Muscle layer of colon (tissue), 2 donors: ENCODE measurements around the gene ITGAL.

Experiments
- H3K27ac ChIP-seq: one replicate; pipeline ENCODE4 v1.7.0; 2013; ENCODE audit warnings: low read depth, mild to moderate bottlenecking, low read length, moderate library complexity
- H3K27me3 ChIP-seq, 2 donors: one replicate each; pipeline ENCODE4 v1.7.0; 2013; ENCODE audit warnings: low read length in 2 of 2, mild to moderate bottlenecking in 2 of 2; ENCODE audit not compliant: insufficient read depth in 2 of 2, control insufficient read depth in 1 of 2
- H3K36me3 ChIP-seq: one replicate; pipeline ENCODE4 v1.7.0; 2013; ENCODE audit warnings: mild to moderate bottlenecking, low read length; ENCODE audit not compliant: insufficient read depth
- H3K4me1 ChIP-seq: one replicate; pipeline ENCODE4 v1.7.0; 2013; ENCODE audit warnings: mild to moderate bottlenecking, low read length; ENCODE audit not compliant: insufficient read depth
- H3K4me3 ChIP-seq, 2 donors: one replicate each; pipeline ENCODE4 v1.7.0; 2013; ENCODE audit warnings: low read length in 2 of 2, low read depth in 1 of 2, mild to moderate bottlenecking in 1 of 2, moderate library complexity in 1 of 2
- H3K9ac ChIP-seq: one replicate; pipeline ENCODE4 v1.7.0; 2013; ENCODE audit warnings: low read length
- H3K9me3 ChIP-seq: one replicate; pipeline ENCODE4 v1.7.0; 2013; ENCODE audit warnings: mild to moderate bottlenecking, low read length
- donor health status: abdominal sarcoma.
- donor health status: Adenocarcinoma of cecum.

Gene ITGAL

GRCh38 chr16:30557957-30558788 is 85.6 kb downstream of the ITGAL start, which contains the start of gene ZNF764:
Gene ZNF764 (minus strand): TSS chr16:30558374. CDS start chr16:30558182, 192 bp downstream.
- peak within 1 kb of the TSS; percentile 95 for H3K27ac ChIP-seq
- no peaks in the 10 kb centered on the region for H3K27me3 ChIP-seq
- H3K9ac ChIP-seq, result peak within 1 kb of the TSS; percentile 64
- peaks cover 17% of the 10 kb centered on the region for H3K36me3 ChIP-seq
- H3K4me1 ChIP-seq, result peaks cover 6% of the 10 kb centered on the region
- H3K9me3 ChIP-seq, result no peaks in the 10 kb centered on the region
- peak within 1 kb of the TSS; percentile 81 to 83 for H3K4me3 ChIP-seq

DNA sequence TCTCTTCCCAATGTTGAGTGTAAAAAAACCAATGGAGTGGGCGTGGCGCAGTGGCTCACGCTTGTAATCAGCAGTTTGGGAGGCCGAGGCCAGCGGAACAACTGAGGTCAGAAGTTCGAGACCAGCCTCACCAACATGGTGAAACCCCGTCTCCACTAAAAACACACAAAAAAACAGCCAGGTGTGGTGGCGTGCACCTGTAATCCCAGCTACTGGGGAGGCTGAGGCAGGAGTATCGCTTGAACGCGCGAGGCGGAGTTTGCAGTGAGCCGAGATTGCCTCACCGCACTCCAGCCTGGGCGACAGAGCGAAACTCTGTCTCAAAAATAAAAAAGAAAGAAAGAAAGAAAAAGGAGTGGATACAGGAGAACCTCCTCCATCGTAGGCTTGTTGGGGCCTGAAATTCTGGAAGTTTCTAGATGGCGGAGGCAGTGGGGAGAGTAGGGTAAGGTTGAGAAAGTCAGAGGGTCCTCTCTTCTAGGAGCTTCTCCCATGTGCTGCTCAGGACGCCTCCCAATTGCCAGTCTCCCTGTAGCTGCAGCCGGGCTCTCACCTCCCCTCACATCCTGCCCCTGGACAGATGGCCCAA is 86.3 kb downstream of the ITGAL start:
- peaks cover 6% of the 10 kb centered on the region for H3K4me1 ChIP-seq
- H3K27ac ChIP-seq, result peak overlapping the region; percentile 95
- no peaks in the 10 kb centered on the region for H3K9me3 ChIP-seq
- H3K27me3 ChIP-seq, result no peaks in the 10 kb centered on the region
- H3K36me3 ChIP-seq, result peaks cover 12% of the 10 kb centered on the region
- H3K4me3 ChIP-seq, result peak overlapping the region in 1 of 2 donors; percentile 63
- H3K9ac ChIP-seq, result no peak overlapping the region

- no peak overlapping the region for H3K27ac ChIP-seq
- no peak overlapping the region for H3K9ac ChIP-seq
- peaks cover 6% of the 10 kb centered on the region for H3K4me1 ChIP-seq
- H3K36me3 ChIP-seq, result peaks cover 4% of the 10 kb centered on the region
- H3K9me3 ChIP-seq, result no peaks in the 10 kb centered on the region
- H3K27me3 ChIP-seq, result no peaks in the 10 kb centered on the region
- H3K4me3 ChIP-seq, result no peak overlapping the region
Observed at GRCh38 chr16:30559690-30560089, 87.1 kb downstream of the ITGAL start.

DNA sequence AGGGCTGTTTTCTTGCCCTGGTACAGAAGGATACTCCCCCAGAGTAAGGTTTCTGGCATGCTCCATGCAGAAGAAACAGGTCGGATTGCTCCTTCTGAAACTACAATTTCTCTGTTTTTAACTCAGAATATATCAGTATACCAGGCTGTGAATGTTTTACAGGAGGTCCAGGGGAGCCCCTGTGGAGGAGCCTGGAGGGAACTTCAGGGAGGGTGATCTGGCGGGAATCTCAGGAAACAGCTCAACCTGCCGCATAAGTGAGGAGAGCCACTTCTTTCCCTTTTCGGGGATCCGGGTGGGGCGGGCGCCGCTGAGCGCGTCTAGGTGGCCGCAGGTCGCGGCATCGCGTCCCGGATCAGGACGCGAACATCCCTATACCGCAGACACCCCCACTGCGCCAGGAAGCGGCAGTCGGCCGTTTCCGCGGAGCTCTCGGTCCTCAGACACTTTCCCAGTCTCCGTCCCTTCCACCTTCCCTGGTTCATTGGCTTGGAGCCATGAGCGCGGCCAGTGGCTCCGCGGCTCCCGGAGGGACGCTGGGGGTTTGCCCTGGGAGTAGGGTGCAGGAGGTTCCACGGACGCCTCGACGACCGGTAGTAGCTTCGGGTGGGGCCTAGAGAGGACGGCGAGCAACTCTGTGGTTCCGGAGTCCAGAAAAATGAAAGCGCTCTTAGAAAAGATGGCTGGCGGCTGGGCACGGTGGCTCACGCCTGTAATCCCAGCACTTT is 88.7 kb downstream of the ITGAL start:
- H3K27ac ChIP-seq, result peak overlapping the region; percentile 12
- H3K36me3 ChIP-seq, result no peaks in the 10 kb centered on the region
- H3K27me3 ChIP-seq, result no peaks in the 10 kb centered on the region
- H3K4me1 ChIP-seq, result peaks cover 6% of the 10 kb centered on the region
- H3K9ac ChIP-seq, result peak overlapping the region; percentile 39
- H3K9me3 ChIP-seq, result no peaks in the 10 kb centered on the region
- peak overlapping the region; percentile 49 to 68 for H3K4me3 ChIP-seq

DNA sequence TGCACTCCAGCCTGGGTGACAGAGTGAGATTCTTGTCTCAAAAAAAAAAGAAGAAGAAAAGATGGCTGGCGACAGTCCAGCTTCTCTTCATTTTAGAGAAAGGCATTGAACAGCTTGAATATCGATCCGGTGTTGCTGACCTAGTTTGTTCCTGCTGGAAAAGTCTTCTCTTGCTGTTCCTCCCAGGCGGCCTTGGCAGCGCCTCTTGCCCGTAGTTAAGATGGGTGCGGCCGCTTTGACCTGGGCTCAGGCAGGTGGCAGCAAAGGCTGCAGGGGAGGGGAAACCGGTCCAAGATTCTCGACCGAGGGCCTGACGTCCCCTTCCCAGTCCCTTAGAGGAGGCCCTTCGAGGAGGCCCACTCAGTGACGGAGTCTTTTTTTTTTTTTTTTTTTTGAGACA is 89.5 kb downstream of the ITGAL start:
- Histone ChIP-seq H3K27me3 (no peaks in the 10 kb centered on the region), H3K9me3 (no peaks in the 10 kb centered on the region), H3K4me3 (no peak overlapping the region), H3K36me3 (no peaks in the 10 kb centered on the region), H3K27ac (no peak overlapping the region), H3K9ac (no peak overlapping the region), H3K4me1 (peaks cover 4% of the 10 kb centered on the region)

DNA sequence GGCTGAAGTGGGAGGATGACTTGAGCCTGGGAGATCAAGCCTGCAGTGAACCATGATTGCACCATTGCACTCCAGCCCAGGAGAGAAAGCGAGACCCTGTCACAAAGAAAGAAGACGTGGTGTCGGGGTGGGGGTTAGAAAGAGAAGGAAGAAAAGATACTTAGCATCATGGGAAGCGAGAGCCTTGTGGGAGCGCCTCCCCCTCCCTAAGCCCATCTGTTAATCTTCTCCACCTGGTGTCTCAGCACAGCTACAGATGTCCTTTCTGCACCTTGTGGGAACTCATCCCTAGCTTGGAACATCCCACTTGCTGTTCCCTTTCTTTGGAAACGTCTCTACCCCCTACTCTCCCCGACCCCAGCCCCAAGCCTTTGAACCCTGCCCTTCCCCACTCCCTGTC is 93.0 kb downstream of the ITGAL start:
- no peak overlapping the region for H3K27ac ChIP-seq
- no peaks in the 10 kb centered on the region for H3K9me3 ChIP-seq
- peaks cover 5% of the 10 kb centered on the region for H3K4me1 ChIP-seq
- no peak overlapping the region for H3K9ac ChIP-seq
- no peaks in the 10 kb centered on the region for H3K36me3 ChIP-seq
- H3K4me3 ChIP-seq, result no peak overlapping the region
- H3K27me3 ChIP-seq, result no peaks in the 10 kb centered on the region

DNA sequence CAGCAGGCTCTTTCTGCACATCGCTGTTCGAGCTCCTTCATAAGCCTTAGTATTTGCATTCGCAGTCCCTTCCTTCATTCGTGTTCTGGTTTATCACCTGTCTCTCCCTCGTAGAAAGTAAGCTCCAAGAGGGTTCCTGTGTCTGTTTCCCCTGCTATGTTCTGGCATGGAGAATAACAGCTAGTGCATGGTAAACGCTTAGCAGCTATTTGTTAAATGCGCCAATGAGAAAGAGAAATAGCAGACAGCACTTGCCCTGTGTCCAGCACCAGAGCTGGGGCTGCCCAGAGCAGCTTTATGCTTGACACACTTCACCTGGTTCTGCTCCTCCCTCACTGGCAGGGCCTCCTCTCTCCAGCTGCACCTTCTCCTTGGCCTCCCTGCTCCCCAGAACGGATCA is 93.4 kb downstream of the ITGAL start:
- H3K9ac ChIP-seq, result no peak overlapping the region
- no peaks in the 10 kb centered on the region for H3K27me3 ChIP-seq
- no peak overlapping the region for H3K27ac ChIP-seq
- no peaks in the 10 kb centered on the region for H3K9me3 ChIP-seq
- H3K4me3 ChIP-seq, result no peak overlapping the region
- H3K36me3 ChIP-seq, result no peaks in the 10 kb centered on the region
- peaks cover 5% of the 10 kb centered on the region for H3K4me1 ChIP-seq

DNA sequence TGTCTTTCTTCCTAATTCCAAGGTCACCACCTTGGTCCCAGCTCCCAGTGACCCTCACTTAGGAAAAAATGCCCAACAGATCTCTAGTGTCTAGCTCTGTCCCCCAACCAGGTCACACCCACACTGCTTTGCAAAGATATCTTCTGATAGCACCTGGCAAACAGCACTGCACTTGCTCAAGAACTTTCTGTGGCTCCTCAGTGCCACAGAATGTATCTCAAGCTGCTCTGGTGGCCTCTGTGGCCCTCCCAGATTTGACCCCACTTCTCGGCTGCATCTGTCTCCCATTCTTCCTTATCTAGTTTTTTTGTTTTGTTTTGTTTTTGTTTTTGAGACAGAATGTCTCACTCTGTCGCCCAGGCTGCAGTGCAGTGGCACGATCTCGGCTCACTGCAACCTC is 94.0 kb downstream of the ITGAL start:
- H3K4me3 ChIP-seq, result no peak overlapping the region
- H3K27me3 ChIP-seq, result no peaks in the 10 kb centered on the region
- no peak overlapping the region for H3K27ac ChIP-seq
- H3K9me3 ChIP-seq, result no peaks in the 10 kb centered on the region
- no peak overlapping the region for H3K9ac ChIP-seq
- no peaks in the 10 kb centered on the region for H3K36me3 ChIP-seq
- peaks cover 5% of the 10 kb centered on the region for H3K4me1 ChIP-seq

DNA sequence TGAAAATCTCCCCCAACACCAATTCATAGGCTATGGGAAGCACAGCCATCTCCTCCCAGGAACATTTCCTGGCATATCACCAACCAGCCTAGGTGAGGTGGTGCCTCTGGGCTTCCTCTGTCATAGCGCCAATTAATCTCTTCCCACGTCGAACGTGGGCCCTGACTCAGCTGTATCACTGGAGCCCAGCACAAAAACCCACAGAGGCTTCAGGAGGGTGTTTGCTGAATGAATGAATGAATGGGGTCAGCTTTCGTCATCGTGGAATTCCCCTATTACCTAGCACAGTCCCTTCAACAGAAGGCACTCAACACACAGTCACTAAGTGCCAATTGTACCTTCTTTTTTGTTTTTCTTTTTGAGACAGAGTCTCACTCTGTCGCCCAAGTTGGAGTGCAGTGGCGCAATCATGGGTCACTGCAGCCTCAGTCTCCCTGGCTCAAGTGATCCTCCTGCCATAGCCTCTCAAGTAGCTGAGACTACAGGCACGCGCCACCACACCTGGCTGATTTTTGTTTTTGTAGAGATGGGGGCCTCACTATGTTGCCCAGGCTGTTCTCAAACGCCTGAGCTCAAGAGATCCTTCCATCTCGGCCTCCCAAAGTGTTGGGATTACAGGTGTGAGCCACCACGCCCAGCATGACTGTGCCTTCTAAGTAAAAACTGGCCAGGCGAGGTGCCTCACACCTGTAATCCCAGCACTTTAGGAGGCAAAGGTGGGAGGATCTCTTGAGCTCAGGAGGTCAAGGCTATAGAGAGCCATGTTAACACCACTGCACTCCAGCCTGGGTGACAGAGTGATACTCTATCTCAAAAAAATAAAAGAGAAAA is 94.8 kb downstream of the ITGAL start:
- H3K27ac ChIP-seq, result no peak overlapping the region
- no peaks in the 10 kb centered on the region for H3K36me3 ChIP-seq
- H3K27me3 ChIP-seq, result no peaks in the 10 kb centered on the region
- H3K4me1 ChIP-seq, result peaks cover 8% of the 10 kb centered on the region
- no peaks in the 10 kb centered on the region for H3K9me3 ChIP-seq
- H3K4me3 ChIP-seq, result no peak overlapping the region
- no peak overlapping the region for H3K9ac ChIP-seq

GRCh38 chr16:30567991-30568638 is 95.6 kb downstream of the ITGAL start:
- Histone ChIP-seq H3K9ac (no peak overlapping the region), H3K27ac (no peak overlapping the region), H3K4me3 (no peak overlapping the region), H3K27me3 (no peaks in the 10 kb centered on the region), H3K36me3 (no peaks in the 10 kb centered on the region), H3K9me3 (no peaks in the 10 kb centered on the region), H3K4me1 (peaks cover 11% of the 10 kb centered on the region)
